Measurements from ENCODE around the gene NUTM2A.
"Not testable (repeated sequence)": the region's sequence is repeated elsewhere in the genome, so short reads cannot be mapped to it uniquely, and the experiment has no call there.

GRCh38 chr10:87216120-87216519 is 9.1 kb upstream of the NUTM2A start:
- TF ChIP-seq, protein P1, sequence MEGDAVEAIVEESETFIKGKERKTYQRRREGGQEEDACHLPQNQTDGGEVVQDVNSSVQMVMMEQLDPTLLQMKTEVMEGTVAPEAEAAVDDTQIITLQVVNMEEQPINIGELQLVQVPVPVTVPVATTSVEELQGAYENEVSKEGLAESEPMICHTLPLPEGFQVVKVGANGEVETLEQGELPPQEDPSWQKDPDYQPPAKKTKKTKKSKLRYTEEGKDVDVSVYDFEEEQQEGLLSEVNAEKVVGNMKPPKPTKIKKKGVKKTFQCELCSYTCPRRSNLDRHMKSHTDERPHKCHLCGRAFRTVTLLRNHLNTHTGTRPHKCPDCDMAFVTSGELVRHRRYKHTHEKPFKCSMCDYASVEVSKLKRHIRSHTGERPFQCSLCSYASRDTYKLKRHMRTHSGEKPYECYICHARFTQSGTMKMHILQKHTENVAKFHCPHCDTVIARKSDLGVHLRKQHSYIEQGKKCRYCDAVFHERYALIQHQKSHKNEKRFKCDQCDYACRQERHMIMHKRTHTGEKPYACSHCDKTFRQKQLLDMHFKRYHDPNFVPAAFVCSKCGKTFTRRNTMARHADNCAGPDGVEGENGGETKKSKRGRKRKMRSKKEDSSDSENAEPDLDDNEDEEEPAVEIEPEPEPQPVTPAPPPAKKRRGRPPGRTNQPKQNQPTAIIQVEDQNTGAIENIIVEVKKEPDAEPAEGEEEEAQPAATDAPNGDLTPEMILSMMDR (IDR thresholded peaks at IDR 0.05; ENCODE audit: low read depth, low read length, poor library complexity, severe bottlenecking) = not testable (repeated sequence)
- not testable (repeated sequence) for TF ChIP-seq EZH2phosphoT487 (IDR thresholded peaks at IDR 0.05; ENCODE audit: borderline replicate concordance, low read length)

Data from DOHH2 (cell line).